8988T (cell line): ENCODE results near the gene FMC1.

Source experiments
- DNase-seq: peaks from one replicate; pipeline ENCODE4 v3.0.0; 2011

The FMC1 gene

GRCh38 chr7:139389091-139389490 lies 48.0 kb downstream of the FMC1 start:
- DNase-seq = no peak

- DNase-seq = no peak
Observed at GRCh38 chr7:139389774-139390173, 48.6 kb downstream of the FMC1 start.

- no peak for DNase-seq
Observed at GRCh38 chr7:139393621-139394211, 52.6 kb downstream of the FMC1 start.

GRCh38 chr7:139394540-139394939 lies 53.4 kb downstream of the FMC1 start:
- DNase-seq = no peak
